ENCODE results near the gene ITGA11. TPM values are rescaled to one million over a fixed set of nuclear protein-coding genes. Genes with fewer than 3 reads are reported as not detected.

ITGA11 gene
- total RNA-seq, 1 donor: 567 TPM

GRCh38 chr15:68417897-68418296 is 14.1 kb downstream of the ITGA11 start:
- Histone ChIP-seq H3K4me2 (ENCODE audit: insufficient read depth, low read length) (no peak overlapping the region), H3K4me1 (ENCODE audit: insufficient read depth, low read length) (peaks cover 50% of the 10 kb centered on the region), H3K4me3 (ENCODE audit: insufficient read depth, low read length) (no peak overlapping the region), H3K9me3 (ENCODE audit: low read depth, low read length) (no peaks in the 10 kb centered on the region), H3K27me3 (ENCODE audit: insufficient read depth, low read length) (no peaks in the 10 kb centered on the region), H4K20me1 (ENCODE audit: insufficient read depth, low read length) (peaks cover 64% of the 10 kb centered on the region), H2AFZ (ENCODE audit: low read length) (no peak overlapping the region), H3K79me2 (ENCODE audit: insufficient read depth, low read length) (peaks cover 88% of the 10 kb centered on the region), H3K27ac (ENCODE audit: low read depth, low read length) (peak overlapping the region; percentile 43), H3K36me3 (ENCODE audit: insufficient read depth, low read length) (peaks cover 51% of the 10 kb centered on the region)
- peak; percentile 66 for DNase-seq (ENCODE audit: insufficient read length, low spot score, missing footprints)
- no peak for TF ChIP-seq CTCF (IDR thresholded peaks at IDR 0.05; ENCODE audit: extremely low read depth, low read depth, low read length)

GRCh38 chr15:68417051-68417450 is 14.9 kb downstream of the ITGA11 start:
- no peak overlapping the region for H2AFZ ChIP-seq (ENCODE audit: low read length)
- H3K27me3 ChIP-seq (ENCODE audit: insufficient read depth, low read length): no peaks in the 10 kb centered on the region
- no peak for TF ChIP-seq CTCF (IDR thresholded peaks at IDR 0.05; ENCODE audit: extremely low read depth, low read depth, low read length)
- H3K4me3 ChIP-seq (ENCODE audit: insufficient read depth, low read length): no peak overlapping the region
- peaks cover 45% of the 10 kb centered on the region for H3K4me1 ChIP-seq (ENCODE audit: insufficient read depth, low read length)
- H3K9me3 ChIP-seq (ENCODE audit: low read depth, low read length): no peaks in the 10 kb centered on the region
- no peak overlapping the region for H3K27ac ChIP-seq (ENCODE audit: low read depth, low read length)
- H3K79me2 ChIP-seq (ENCODE audit: insufficient read depth, low read length): peaks cover 88% of the 10 kb centered on the region
- H4K20me1 ChIP-seq (ENCODE audit: insufficient read depth, low read length): peaks cover 65% of the 10 kb centered on the region
- peaks cover 53% of the 10 kb centered on the region for H3K36me3 ChIP-seq (ENCODE audit: insufficient read depth, low read length)
- no peak overlapping the region for H3K4me2 ChIP-seq (ENCODE audit: insufficient read depth, low read length)
- DNase-seq (ENCODE audit: insufficient read length, low spot score, missing footprints): peak; percentile 74

DNA sequence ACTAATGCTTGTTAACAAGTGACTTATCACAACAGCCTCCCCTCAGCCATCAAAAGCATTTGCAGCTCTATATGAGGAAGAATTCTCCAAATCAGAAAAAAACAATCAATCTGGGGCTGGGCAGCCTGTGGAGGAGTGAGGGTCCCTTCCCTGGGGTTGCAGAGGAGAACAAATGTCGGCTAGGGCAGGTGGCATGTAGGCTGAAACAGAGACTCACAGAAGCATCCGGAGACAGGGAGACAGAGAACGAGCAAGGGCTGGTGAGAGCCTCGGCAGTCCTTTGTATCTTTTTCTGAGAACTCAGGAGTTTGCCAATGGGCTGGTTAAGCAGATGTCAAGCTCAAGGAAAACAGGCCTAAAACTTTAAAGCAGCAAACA is 15.8 kb downstream of the ITGA11 start:
- H3K4me1 ChIP-seq (ENCODE audit: insufficient read depth, low read length): peaks cover 36% of the 10 kb centered on the region
- H3K4me3 ChIP-seq (ENCODE audit: insufficient read depth, low read length): no peak overlapping the region
- H4K20me1 ChIP-seq (ENCODE audit: insufficient read depth, low read length): peaks cover 69% of the 10 kb centered on the region
- H2AFZ ChIP-seq (ENCODE audit: low read length): no peak overlapping the region
- H3K4me2 ChIP-seq (ENCODE audit: insufficient read depth, low read length): no peak overlapping the region
- peaks cover 60% of the 10 kb centered on the region for H3K36me3 ChIP-seq (ENCODE audit: insufficient read depth, low read length)
- no peak for TF ChIP-seq CTCF (IDR thresholded peaks at IDR 0.05; ENCODE audit: extremely low read depth, low read depth, low read length)
- H3K9me3 ChIP-seq (ENCODE audit: low read depth, low read length): no peaks in the 10 kb centered on the region
- peaks cover 92% of the 10 kb centered on the region for H3K79me2 ChIP-seq (ENCODE audit: insufficient read depth, low read length)
- H3K27me3 ChIP-seq (ENCODE audit: insufficient read depth, low read length): no peaks in the 10 kb centered on the region
- no peak for DNase-seq (ENCODE audit: insufficient read length, low spot score, missing footprints)
- H3K27ac ChIP-seq (ENCODE audit: low read depth, low read length): no peak overlapping the region

DNA sequence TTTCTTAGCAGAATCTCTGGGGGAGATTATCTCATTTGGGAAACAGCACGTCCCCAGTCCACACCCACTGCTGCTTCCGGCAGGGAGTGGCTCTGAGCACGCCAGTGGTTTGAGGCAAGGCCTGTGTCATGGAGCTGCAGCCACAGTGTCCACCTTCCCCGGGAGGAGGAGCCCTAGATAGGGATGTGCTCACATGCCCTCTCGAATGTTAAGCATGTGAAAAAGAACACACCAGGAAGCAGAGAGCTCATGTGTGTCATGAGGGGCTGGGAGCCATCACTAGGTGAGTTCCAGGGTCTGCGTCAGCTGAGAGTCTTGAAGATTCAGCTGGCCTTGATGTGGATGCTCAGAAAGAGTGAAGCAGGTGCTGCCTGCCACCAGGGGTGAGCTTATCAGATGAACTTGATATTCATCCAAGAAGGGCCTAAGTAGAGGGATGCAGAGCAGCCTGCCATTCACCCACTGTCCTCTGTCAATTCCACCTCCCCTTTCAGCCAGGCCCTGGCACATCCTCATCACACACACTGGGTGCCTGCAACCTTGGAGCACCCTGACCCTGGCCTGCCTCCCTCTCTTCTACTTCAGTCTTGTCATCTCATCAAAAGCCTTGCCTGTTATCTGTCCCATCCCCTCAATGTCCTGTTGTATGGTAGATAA is 16.3 kb downstream of the ITGA11 start:
- no peak for TF ChIP-seq CTCF (IDR thresholded peaks at IDR 0.05; ENCODE audit: extremely low read depth, low read depth, low read length)
- H3K4me2 ChIP-seq (ENCODE audit: insufficient read depth, low read length): no peak overlapping the region
- no peaks in the 10 kb centered on the region for H3K27me3 ChIP-seq (ENCODE audit: insufficient read depth, low read length)
- no peak overlapping the region for H2AFZ ChIP-seq (ENCODE audit: low read length)
- peaks cover 72% of the 10 kb centered on the region for H4K20me1 ChIP-seq (ENCODE audit: insufficient read depth, low read length)
- DNase-seq (ENCODE audit: insufficient read length, low spot score, missing footprints): no peak
- H3K27ac ChIP-seq (ENCODE audit: low read depth, low read length): no peak overlapping the region
- peaks cover 31% of the 10 kb centered on the region for H3K4me1 ChIP-seq (ENCODE audit: insufficient read depth, low read length)
- H3K4me3 ChIP-seq (ENCODE audit: insufficient read depth, low read length): no peak overlapping the region
- peaks cover 93% of the 10 kb centered on the region for H3K79me2 ChIP-seq (ENCODE audit: insufficient read depth, low read length)
- H3K9me3 ChIP-seq (ENCODE audit: low read depth, low read length): no peaks in the 10 kb centered on the region
- peaks cover 64% of the 10 kb centered on the region for H3K36me3 ChIP-seq (ENCODE audit: insufficient read depth, low read length)

All from osteoblast (primary cell).